HG02678 (cell line): Measurements from ENCODE around the gene SUPT5H.

ENCODE experiments used
- ATAC-seq: cut with Tn5 transposase; IDR thresholded peaks from one replicate; pipeline ENCODE4 v1.9.1; 2021; ENCODE audit warnings: mild to moderate bottlenecking, moderate library complexity; ENCODE audit not compliant: unreplicated experiment

SUPT5H gene

DNA sequence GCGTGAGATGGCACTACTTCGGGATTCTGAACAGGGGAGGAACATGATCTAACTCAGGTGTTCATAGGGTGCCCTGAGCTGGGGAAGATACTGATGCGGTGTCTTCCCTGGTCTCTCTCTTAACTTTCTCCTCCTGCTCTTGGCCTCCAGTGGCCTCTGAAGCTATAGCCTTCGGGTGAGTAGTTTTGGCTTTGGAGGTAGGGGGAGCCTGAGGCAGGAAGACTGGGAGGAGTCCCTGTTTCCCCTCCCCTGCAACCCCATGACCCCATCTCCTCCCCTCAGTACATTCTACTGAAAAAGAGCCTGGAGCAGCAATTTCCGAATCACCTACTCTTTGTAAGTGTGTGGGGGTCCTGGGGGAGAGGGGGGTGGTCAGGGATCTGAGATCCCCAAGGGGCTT lies 73.1 kb downstream of the SUPT5H start:
- ATAC-seq: no peak

DNA sequence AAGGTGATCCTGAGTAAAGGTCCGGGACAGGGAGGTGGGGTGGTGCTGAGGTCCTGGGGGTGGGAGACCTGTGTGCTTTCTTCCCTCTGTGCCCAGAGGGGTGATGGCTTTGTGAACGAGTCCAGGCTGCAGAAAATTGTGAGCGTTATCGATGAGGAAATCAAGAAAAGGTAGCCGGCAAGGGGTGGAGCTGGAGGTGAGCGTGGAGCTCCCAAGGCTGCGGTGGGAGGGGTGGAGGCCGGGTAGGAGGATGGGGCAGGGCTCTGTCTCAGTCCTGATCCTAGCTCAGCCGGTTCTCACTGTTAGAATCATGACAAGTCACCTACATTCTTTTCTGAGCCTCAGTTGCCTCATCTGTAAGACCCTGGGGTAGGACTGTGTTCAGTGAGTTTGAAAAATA lies 73.6 kb downstream of the SUPT5H start:
- ATAC-seq: no peak

DNA sequence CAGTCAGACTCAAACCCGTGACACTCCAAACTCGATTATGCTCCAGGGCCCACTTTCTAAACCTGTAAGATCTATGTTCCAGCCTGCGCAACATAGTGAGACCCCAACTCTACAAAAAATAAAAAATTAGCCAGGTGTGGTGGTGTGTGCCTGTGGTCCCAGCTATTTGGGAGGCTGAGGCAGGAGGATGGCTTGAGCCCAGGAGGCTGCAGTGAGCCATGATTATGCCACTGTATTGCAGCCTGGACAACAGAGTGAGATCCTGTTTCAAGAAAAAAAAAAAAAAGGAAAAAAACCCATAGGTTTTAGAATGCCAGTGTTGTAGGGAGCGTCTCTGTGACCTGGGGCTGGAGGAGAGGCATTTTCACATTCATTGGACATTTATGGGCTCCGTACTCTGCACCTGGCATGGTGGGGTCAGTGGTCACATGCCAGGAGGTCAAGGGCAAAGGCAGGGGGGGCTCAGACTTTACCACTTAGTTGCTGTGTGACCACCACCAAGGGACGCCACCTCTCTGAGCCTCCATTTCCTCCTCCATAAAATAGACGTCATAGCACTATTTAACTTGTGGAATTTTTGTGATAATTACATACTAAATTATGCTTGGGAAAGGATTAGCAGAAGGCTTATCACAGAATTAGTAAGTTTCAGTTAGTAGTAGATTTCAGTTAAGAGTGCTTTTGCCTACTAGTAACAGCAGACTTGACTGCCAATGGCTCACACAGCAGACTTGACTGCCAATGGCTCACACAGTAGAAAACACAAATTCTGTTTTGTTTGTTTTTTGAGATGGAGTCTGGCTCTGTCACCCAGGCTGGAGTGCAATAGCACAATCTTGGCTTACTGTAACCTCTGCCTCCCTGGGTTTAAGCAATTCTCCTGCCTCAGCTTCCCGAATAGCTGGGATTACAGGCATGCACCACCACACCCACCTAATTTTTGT lies 75.4 kb downstream of the SUPT5H start:
- no peak for ATAC-seq

- ATAC-seq: no peak
Observed at GRCh38 chr19:39524495-39524894, 79.1 kb downstream of the SUPT5H start.

- ATAC-seq: no peak
Observed at GRCh38 chr19:39525205-39525604, 79.8 kb downstream of the SUPT5H start.
